DMS153 (cell line): ENCODE data around the gene ZNF280B.
"Not testable (repeated sequence)": the region's sequence is repeated elsewhere in the genome, so short reads cannot be mapped to it uniquely, and the experiment has no call there.

ENCODE experiments used
- DNase-seq: peaks from one replicate; lab custom pipeline; 2025; lab: John Stamatoyannopoulos, UW

ZNF280B gene

GRCh38 chr22:22463855-22464540, 44.5 kb downstream of the ZNF280B start:
- peak; percentile 11 for DNase-seq

GRCh38 chr22:22462813-22463567, 45.6 kb downstream of the ZNF280B start:
- no peak for DNase-seq

DNA sequence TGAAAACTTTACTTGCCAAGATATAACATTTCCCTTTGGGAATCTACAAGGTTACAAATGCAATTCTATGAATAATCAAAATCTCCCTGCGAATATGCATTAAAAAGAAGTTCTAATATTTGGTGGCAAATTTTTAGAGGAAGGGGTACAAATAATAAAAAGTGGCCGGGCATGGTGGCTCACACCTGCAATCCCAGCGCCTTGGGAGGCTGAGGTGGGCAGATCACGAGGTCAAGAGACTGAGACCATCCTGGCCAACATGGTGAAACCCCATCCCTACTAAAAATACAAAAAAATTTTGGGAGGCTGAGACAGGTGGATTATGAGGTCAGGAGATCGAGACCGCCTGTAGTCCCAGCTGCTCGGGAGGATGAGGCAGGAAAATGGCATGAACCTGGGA, 47.0 kb downstream of the ZNF280B start:
- DNase-seq, result no peak

DNA sequence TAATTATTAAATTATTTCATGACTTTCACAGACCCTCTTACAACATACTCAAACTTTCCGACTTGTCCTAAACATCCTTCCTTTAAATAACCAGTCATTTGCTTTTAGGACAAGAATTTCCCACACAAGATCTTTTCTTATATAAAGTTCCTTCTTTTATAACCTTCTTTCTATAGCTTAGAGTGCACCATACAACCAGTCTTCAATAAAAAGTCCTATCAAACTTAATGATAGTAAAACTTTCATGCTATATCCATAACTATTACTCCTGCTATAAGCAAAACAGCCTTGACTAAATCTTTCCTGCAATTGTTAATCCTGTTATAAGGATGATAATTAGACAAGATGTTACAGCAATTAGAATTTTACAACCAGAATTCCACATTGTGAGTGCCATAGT, 47.4 kb downstream of the ZNF280B start:
- DNase-seq, result no peak

DNA sequence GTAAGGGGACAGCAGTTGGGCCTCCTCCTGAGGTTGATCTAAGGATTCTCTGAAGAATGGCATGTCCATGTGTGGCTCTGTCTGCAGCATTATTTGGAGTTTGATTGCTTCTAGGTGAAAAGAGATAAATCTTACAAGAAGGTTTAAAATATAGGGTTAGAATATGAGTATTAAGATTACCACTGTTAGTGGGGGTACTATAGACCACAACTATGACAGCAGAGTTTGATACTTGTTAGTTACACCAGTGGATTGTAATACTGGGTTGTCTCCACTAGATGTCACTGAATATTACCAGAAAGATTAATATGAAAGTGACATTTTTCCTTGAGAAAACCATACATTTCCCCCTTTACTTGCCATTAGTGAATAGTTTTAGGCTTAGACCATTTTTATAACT, 47.9 kb downstream of the ZNF280B start:
- no peak for DNase-seq

- no peak for DNase-seq
Measured at GRCh38 chr22:22460060-22460459, 48.5 kb downstream of the ZNF280B start.

GRCh38 chr22:22458896-22459588, 49.5 kb downstream of the ZNF280B start:
- no peak for DNase-seq

DNA sequence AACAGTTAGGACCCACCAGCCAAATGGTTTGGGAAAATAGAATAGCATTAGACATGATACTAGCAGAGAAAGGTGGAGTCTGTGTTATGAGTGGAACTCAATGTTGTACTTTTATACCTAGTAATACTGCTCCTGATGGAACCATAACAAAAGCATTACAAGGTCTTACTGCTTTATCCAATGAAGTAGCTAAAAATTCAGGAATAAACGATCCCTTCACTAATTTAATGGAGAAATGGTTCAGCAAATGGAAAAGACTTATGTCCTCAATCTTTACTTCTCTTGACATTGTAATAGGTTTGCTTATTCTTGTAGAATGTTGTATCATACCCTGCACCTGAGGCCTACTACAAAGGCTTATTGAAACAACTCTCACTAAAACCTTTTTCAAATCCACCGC, 50.2 kb downstream of the ZNF280B start:
- no peak for DNase-seq

- DNase-seq, result no peak
Measured at GRCh38 chr22:22454997-22455396, 53.5 kb downstream of the ZNF280B start.

DNA sequence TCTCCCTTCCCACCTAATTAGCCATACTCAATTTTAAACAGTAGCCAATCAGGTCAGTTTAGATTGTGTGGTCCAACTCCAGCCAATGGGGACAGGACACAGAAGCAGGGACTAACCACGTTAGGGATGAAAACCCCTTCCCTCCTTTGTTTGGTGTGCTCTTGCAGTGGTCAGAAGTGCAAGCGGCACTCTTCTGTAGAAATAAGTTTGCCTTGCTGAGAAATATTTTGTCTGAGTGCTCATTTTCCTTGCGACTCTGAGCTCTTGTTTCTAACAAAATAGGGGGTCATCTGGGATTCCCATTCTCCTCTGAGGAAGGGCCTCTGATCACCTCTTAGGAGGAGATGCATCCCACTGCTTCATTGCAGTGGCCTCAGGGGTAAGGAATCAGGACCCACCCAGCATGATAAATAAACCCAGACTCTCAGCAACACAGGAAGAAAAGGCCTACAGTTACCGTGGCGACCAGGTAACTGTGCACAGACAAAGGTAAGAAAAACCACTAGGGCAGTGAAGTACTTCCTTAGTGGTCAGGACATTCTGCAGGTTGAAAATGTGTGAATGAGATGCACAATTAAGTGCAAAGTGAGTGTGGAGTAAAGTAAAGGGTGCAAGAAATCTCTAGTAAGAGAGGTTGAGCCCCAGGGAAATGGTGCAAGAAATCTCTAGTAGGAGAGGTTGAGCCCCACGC, 55.4 kb downstream of the ZNF280B start:
- no peak for DNase-seq

GRCh38 chr22:22452211-22452610, 56.3 kb downstream of the ZNF280B start:
- DNase-seq, result no peak

GRCh38 chr22:22450343-22450839, 58.2 kb downstream of the ZNF280B start:
- no peak for DNase-seq

DNA sequence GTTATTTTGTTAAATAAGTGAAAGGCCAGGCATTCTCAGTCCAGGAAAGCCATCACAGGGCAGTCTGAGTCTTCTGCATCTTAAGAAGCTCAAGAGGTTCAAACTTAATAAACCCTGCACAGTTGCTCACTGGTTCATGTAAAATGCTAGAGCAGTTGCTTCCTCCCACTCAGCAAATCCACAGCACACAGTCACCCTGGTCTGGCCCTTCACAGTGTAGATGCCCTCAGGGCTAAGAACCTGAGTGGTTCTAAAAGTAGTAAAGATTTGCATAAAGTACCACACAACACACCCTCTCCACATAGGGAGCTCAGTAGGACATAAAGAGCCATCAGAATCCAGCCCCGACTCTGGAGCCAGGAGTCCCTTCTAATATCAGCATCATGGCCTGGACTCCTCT, 58.7 kb downstream of the ZNF280B start:
- DNase-seq, result no peak

GRCh38 chr22:22446517-22446916, 62.0 kb downstream of the ZNF280B start:
- DNase-seq, result no peak

DNA sequence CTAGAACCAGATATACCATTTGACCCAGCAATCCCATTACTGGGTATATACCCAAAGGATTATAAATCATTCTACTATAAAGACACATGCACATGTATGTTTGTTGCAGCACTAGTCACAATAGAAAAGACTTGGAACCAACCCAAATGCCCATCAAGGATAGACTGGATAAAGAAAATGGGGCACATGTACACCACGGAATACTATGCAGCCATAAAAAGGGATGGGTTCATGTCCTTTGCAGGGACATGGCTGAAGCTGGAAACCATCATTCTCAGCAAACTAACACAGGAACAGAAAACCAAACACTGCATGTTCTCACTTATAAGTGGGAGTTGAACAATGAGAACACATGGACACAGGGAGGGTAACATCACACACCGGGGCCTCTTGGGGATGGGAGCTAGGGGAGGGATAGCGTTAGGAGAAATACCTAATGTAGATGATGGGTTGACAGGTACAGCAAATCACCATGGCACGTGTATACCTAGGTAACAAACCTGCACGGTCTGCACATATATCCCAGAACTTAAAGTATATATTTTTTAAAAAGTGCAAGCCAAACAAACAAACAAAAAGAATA, 64.4 kb downstream of the ZNF280B start:
- not testable (repeated sequence) for DNase-seq

DNA sequence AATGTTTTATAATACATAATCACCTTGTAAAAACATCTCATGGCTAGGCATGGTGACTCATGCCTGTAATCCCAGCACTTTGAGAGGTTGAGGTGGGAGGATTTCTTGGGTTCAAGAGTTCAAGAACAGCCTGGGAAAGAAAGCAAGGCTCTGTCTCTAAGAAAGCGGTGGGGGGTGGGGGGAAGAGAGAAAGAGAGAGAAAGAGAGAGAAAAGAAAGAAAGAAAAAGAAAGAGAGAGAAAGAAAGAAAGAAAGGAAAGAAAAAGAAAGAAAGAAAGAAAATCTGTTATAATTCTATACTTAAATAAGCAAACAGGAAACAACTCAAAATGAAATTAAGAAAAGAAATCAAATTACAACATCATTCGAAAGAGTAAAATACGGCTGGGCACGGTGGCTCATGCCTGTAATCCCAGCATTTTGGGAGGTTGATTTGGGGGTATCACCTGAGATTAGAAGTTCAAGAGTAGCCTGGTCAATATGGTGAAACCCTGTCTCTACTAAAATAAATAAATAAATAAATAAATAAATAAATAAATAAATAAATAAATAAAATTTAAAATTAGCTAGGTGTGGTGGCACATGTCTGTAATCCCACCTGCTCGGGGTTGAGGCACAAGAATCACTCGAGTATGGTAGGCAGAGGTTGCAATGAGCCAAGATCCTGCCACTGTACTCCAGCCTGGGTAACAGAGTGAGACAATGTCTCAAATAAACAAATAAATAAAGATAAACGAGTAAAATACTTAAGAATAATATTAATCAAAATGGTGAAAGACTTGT, 65.4 kb downstream of the ZNF280B start:
- no peak for DNase-seq

DNA sequence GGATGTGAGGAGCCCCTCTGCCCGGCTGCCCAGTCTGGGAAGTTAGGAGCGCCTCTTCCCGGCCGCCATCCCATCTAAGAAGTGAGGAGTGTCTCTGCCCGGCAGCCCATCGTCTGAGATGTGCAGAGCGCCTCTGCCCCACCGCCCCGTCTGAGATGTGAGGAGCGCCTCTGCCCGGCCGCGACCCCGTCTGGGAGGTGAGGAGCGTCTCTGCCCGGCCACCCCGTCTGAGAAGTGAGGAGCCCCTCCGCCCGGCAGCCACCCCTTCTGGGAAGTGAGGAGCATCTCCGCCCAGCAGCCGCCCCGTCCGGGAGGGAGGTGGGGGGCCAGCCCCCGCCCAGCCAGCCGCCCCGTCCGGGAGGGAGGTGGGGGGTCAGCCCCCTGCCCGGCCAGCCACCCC, 66.9 kb downstream of the ZNF280B start:
- not testable (repeated sequence) for DNase-seq

GRCh38 chr22:22440188-22440587, 68.4 kb downstream of the ZNF280B start:
- DNase-seq, result no peak
